GM19468 (cell line): Measurements from ENCODE around the gene RP2.

Source experiments
- ATAC-seq: cut with Tn5 transposase; IDR thresholded peaks from one replicate; pipeline ENCODE4 v1.9.1; 2021; ENCODE audit warnings: mild to moderate bottlenecking, moderate library complexity, moderate number of reproducible peaks; ENCODE audit not compliant: unreplicated experiment; ENCODE audit errors: extremely low read depth

Gene RP2

GRCh38 chrX:46913667-46914066 is 76.8 kb downstream of the RP2 start:
- no peak for ATAC-seq

GRCh38 chrX:46916273-46916672 is 79.4 kb downstream of the RP2 start:
- no peak for ATAC-seq

GRCh38 chrX:46917622-46918021 is 80.8 kb downstream of the RP2 start:
- no peak for ATAC-seq

- ATAC-seq: no peak
These were observed 81.6 kb downstream of the RP2 start for GRCh38 chrX:46918434-46918833.

- ATAC-seq: no peak
These were observed 83.4 kb downstream of the RP2 start for GRCh38 chrX:46920235-46920634.

- no peak for ATAC-seq
These were observed 85.8 kb downstream of the RP2 start for GRCh38 chrX:46922611-46923010.

GRCh38 chrX:46927718-46928117 is 90.9 kb downstream of the RP2 start:
- no peak for ATAC-seq

GRCh38 chrX:46929439-46930261 is 92.8 kb downstream of the RP2 start:
- no peak for ATAC-seq
